HepG2 (cell line): ENCODE results near the gene ATP8A2. TPM values are rescaled to one million over a fixed set of nuclear protein-coding genes. Genes with fewer than 3 reads are reported as not detected.

Source experiments
- ATAC-seq: fragments of 200-7000 bp; cut with Tn5 transposase; 3 replicates; pipeline ENCODE4 v1.9.1; 2020; ENCODE audit warnings: mild to moderate bottlenecking, moderate library complexity
- BruUV-seq: library from RNA; stranded (reverse); fragments of 400-500 nt; replicated peaks from 2 replicates; lab custom pipeline; 2021; lab: Mats Ljungman, UMichigan
- CTCF ChIA-PET: fragments of 300-600 bp; formaldehyde crosslinking; extraction: SDS; loops from one replicate; lab custom pipeline; 2021; ENCODE audit warnings: low total read pairs, inconsistent platforms, low intra/inter-chr PET ratio; lab: Yijun Ruan, JAX
- POLR2A ChIA-PET: fragments of 350-600 bp; sonication (Branson Sonifier 250); formaldehyde crosslinking; loops from one replicate; lab custom pipeline; 2020; ENCODE audit warnings: antibody characterized with exemption, inconsistent platforms; lab: Yijun Ruan, JAX
- DNase-seq: peaks from one replicate; pipeline ENCODE4 v3.0.0-alpha.2; 2015; ENCODE audit warnings: low spot score
- FAIRE-seq: peaks from 3 replicates; lab custom pipeline; 2011; peaks lifted over from hg19 to GRCh38; lab: Jason Lieb, UNC
- H2AFZ ChIP-seq: one replicate; pipeline ENCODE4 v1.6.1; 2011; ENCODE audit warnings: low read length, inconsistent platforms
- H3K27ac ChIP-seq: fragments of 300-600 bp; 3 replicates; pipeline ENCODE4 v1.8.0; 2011; ENCODE audit warnings: mixed run types, mild to moderate bottlenecking, mixed read lengths, low read length, inconsistent platforms; ENCODE audit not compliant: insufficient read depth; ENCODE audit errors: extremely low read length
- H3K27me3 ChIP-seq, 2 experiments: fragments of 200-600 bp in 1 of 2; 2 replicates in 1 of 2; 3 replicates in 1 of 2; pipeline versions ENCODE4 v1.6.0 to v1.8.0; 2011; ENCODE audit warnings: low read length in 2 of 2, mild to moderate bottlenecking in 2 of 2, moderate library complexity in 2 of 2, inconsistent platforms in 1 of 2; ENCODE audit not compliant: insufficient read depth in 2 of 2, control insufficient read depth in 1 of 2
- H3K36me3 ChIP-seq, 2 experiments: fragments of 200-600 bp in 1 of 2; replicated peaks in 1 of 2; 2 replicates in 1 of 2; 3 replicates in 1 of 2; pipeline versions ENCODE4 v1.5.1 to v1.8.0; 2011; ENCODE audit warnings: low read length in 2 of 2, inconsistent platforms in 1 of 2; ENCODE audit not compliant: insufficient read depth in 2 of 2, control insufficient read depth in 1 of 2
- H3K4me1 ChIP-seq: 2 replicates; pipeline ENCODE4 v1.5.1; 2012; ENCODE audit warnings: low read length, inconsistent platforms; ENCODE audit not compliant: insufficient read depth
- H3K4me2 ChIP-seq: 2 replicates; pipeline ENCODE4 v1.6.0; 2011; ENCODE audit warnings: low read depth, low read length, inconsistent platforms
- H3K4me3 ChIP-seq, 3 experiments: fragments of 200-600 bp in 1 of 3; sonication (generic), shearing (Covaris generic) in 1 of 3; replicated peaks in 1 of 3; 2 replicates each; pipeline ENCODE4 v1.5.1; 2011 to 2016; ENCODE audit warnings: low read length in 3 of 3, inconsistent platforms in 2 of 3, low read depth in 2 of 3, mild to moderate bottlenecking in 2 of 3, control low read depth in 1 of 3, mixed read lengths in 1 of 3; ENCODE audit not compliant: insufficient read depth in 1 of 3
- H3K79me2 ChIP-seq: one replicate; pipeline ENCODE4 v1.6.1; 2011; ENCODE audit warnings: low read length, inconsistent platforms; ENCODE audit not compliant: insufficient read depth
- H3K9ac ChIP-seq: 2 replicates; pipeline ENCODE4 v1.6.0; 2011; ENCODE audit warnings: mild to moderate bottlenecking, low read depth, low read length, inconsistent platforms; ENCODE audit not compliant: insufficient read depth
- H3K9me3 ChIP-seq: 2 replicates; pipeline ENCODE4 v1.5.1; 2012; ENCODE audit warnings: mild to moderate bottlenecking, low read length
- H4K20me1 ChIP-seq: 2 replicates; pipeline ENCODE4 v1.6.0; 2011; ENCODE audit warnings: inconsistent platforms, mild to moderate bottlenecking, low read length, moderate library complexity; ENCODE audit not compliant: insufficient read depth
- CAMTA2 ChIP-seq: sonication (generic); formaldehyde crosslinking; IDR thresholded peaks from 2 replicates; pipeline ENCODE4 v1.4.0; 2020; ENCODE audit warnings: mild to moderate bottlenecking, missing genetic modification reagents, borderline replicate concordance
- ESRRA ChIP-seq: sonication (generic); formaldehyde crosslinking; IDR thresholded peaks from 2 replicates; pipeline ENCODE4 v1.5.1; 2020; ENCODE audit warnings: mild to moderate bottlenecking, low read depth, missing genetic modification reagents
- GPBP1L1 ChIP-seq: sonication (generic); formaldehyde crosslinking; IDR thresholded peaks from 2 replicates; pipeline ENCODE4 v1.5.0; 2020; ENCODE audit warnings: mild to moderate bottlenecking, missing genetic modification reagents
- MAFK ChIP-seq, 2 experiments: IDR thresholded peaks in 1 of 2; conservative IDR thresholded peaks in 1 of 2; 2 replicates each; pipeline ENCODE4 v1.6.1; 2011; ENCODE audit warnings: improper control_type of control experiment in 2 of 2, low read length in 2 of 2
- MEIS1 ChIP-seq: sonication (generic); formaldehyde crosslinking; IDR thresholded peaks from 2 replicates; pipeline ENCODE4 v1.9.0; 2021; ENCODE audit warnings: mild to moderate bottlenecking, missing genetic modification reagents, moderate library complexity, borderline replicate concordance
- MEIS2 ChIP-seq: sonication (generic); formaldehyde crosslinking; IDR thresholded peaks from 2 replicates; pipeline ENCODE4 v1.9.0; 2021; ENCODE audit warnings: mild to moderate bottlenecking, missing genetic modification reagents
- SNAPC2 ChIP-seq: sonication (generic); formaldehyde crosslinking; IDR thresholded peaks from 2 replicates; pipeline ENCODE4 v1.8.1; 2022; ENCODE audit warnings: mild to moderate bottlenecking, missing genetic modification reagents
- ZBTB43 ChIP-seq: sonication (generic); formaldehyde crosslinking; conservative IDR thresholded peaks from 2 replicates; pipeline ENCODE4 v1.4.0; 2020; ENCODE audit warnings: missing genetic modification reagents
- ZNF362 ChIP-seq: sonication (generic); formaldehyde crosslinking; IDR thresholded peaks from 2 replicates; pipeline ENCODE4 v1.4.0; 2020; ENCODE audit warnings: missing genetic modification reagents, mild to moderate bottlenecking, borderline replicate concordance
- ZNF570 ChIP-seq: sonication (generic); formaldehyde crosslinking; IDR thresholded peaks from 2 replicates; pipeline ENCODE4 v1.4.0; 2020; ENCODE audit warnings: mild to moderate bottlenecking, missing genetic modification reagents, borderline replicate concordance
- ZNF615 ChIP-seq: sonication (generic); formaldehyde crosslinking; IDR thresholded peaks from 2 replicates; pipeline ENCODE4 v1.5.0; 2020; ENCODE audit warnings: mild to moderate bottlenecking, missing genetic modification reagents, borderline replicate concordance
- ZNF644 ChIP-seq: IDR thresholded peaks from 2 replicates; pipeline ENCODE4 v1.6.1; 2016; ENCODE audit warnings: low read depth
- ZNF777 ChIP-seq: sonication (generic); formaldehyde crosslinking; IDR thresholded peaks from 2 replicates; pipeline ENCODE4 v1.4.0; 2020; ENCODE audit warnings: missing genetic modification reagents
- ZSCAN31 ChIP-seq: sonication (generic); formaldehyde crosslinking; IDR thresholded peaks from 2 replicates; pipeline ENCODE4 v1.5.0; 2020; ENCODE audit warnings: low read depth, mild to moderate bottlenecking, missing genetic modification reagents
- WGBS: methylation state at CpG from one replicate; pipeline ENCODE4 v1.1.6; 2017; ENCODE audit warnings: low lambda C conversion rate; 5-methylcytosine and 5-hydroxymethylcytosine counted together
- in situ Hi-C: cut with HindIII; loops from 2 replicates; pipeline ENCODE4 v1.10.0; 2017; ENCODE audit warnings: low pct_unique_long_range_greater_than_20kb; ENCODE audit not compliant: extremely low pct_ligation_motif_present
- intact Hi-C: fragments of 100-400 bp; cut with micrococcal nuclease; formaldehyde crosslinking; loops from one replicate; pipeline ENCODE4 v1.10.0; 2022; ENCODE audit not compliant: unreplicated experiment
- polyA plus RNA-seq, 8 experiments: library from polyadenylated mRNA; depleted of rRNA in 3 of 8; stranded (reverse) in 7 of 8; unstranded in 1 of 8; fragments of >200 nt; fragmentation: Illumina TruSeq in 4 of 8; extraction: Trizol in 4 of 8; gene quantifications; 2 replicates each; pipeline versions ENCODE4 v1.2.1 to v1.2.3, GENCODE V29; 2011 to 2016; ENCODE audit warnings: low read depth in 4 of 8, missing spikeins in 1 of 8, mixed read lengths in 1 of 8; ENCODE audit not compliant: insufficient read depth in 1 of 8
- total RNA-seq, 5 experiments: library from RNA; depleted of rRNA; stranded (reverse); fragments of >200 nt; fragmentation: Illumina TruSeq; extraction: Trizol; gene quantifications; 2 replicates each; pipeline ENCODE4 v1.2.3, GENCODE V29; 2016; ENCODE audit warnings: low read depth in 1 of 5

The ATP8A2 gene
- total and polyA plus RNA-seq, 2 of the 13 experiments (the other 11 are each of a cell fraction or from before 2014, with no cell fraction given): 0.09 TPM; not detected in 1

GRCh38 chr13:25945596-25945995 is 573.8 kb downstream of the ATP8A2 start:
- FAIRE-seq (no peak), DNase-seq (no peak), ATAC-seq (no peak)
- ChIA-PET POLR2A (no interaction called here), CTCF (no interaction called here)
- H2AFZ ChIP-seq: no peak overlapping the region
- BruUV-seq: no TSS peak
- TF ChIP-seq ZNF362 (CRISPR knock-in tag) (no peak), MEIS2 (CRISPR knock-in tag) (no peak), CAMTA2 (no peak)
- no peaks in the 10 kb centered on the region for H4K20me1 ChIP-seq
- H3K27me3 ChIP-seq: no peaks in the 10 kb centered on the region; a peak in 1 of 5 replicates
- WGBS: 6% methylated on average over 7 of the region's 7 CpGs
- in situ Hi-C loops: no loop called here
- H3K9me3 ChIP-seq: no peaks in the 10 kb centered on the region
- H3K27ac ChIP-seq: no peak overlapping the region
- no peak overlapping the region for H3K4me2 ChIP-seq
- no peaks in the 10 kb centered on the region for H3K79me2 ChIP-seq
- H3K4me3 ChIP-seq: no peak overlapping the region
- intact Hi-C loops: no loop called here
- no peaks in the 10 kb centered on the region for H3K36me3 ChIP-seq
- H3K4me1 ChIP-seq: no peaks in the 10 kb centered on the region
- no peak overlapping the region for H3K9ac ChIP-seq

GRCh38 chr13:25946321-25946720 is 574.5 kb downstream of the ATP8A2 start:
- ATAC-seq (no peak), FAIRE-seq (no peak), DNase-seq (no peak)
- no peaks in the 10 kb centered on the region for H3K36me3 ChIP-seq
- H3K27ac ChIP-seq: no peak overlapping the region
- WGBS: 3% methylated on average over 6 of the region's 6 CpGs
- H3K4me2 ChIP-seq: no peak overlapping the region
- H3K9me3 ChIP-seq: no peaks in the 10 kb centered on the region
- CTCF ChIA-PET: no interaction called here
- no peaks in the 10 kb centered on the region for H3K4me1 ChIP-seq
- in situ Hi-C loops: no loop called here
- no peak overlapping the region for H2AFZ ChIP-seq
- POLR2A ChIA-PET: no interaction called here
- no peaks in the 10 kb centered on the region for H3K79me2 ChIP-seq
- H3K9ac ChIP-seq: no peak overlapping the region
- no peaks in the 10 kb centered on the region for H3K27me3 ChIP-seq
- no peaks in the 10 kb centered on the region for H4K20me1 ChIP-seq
- H3K4me3 ChIP-seq: no peak overlapping the region
- no TSS peak for BruUV-seq
- intact Hi-C loops: no loop called here
- TF ChIP-seq ESRRA (CRISPR knock-in tag): no peak
- TF ChIP-seq MAFK (conservative IDR thresholded peaks at IDR 0.05 in 1 of 2, IDR thresholded peaks at IDR 0.05 in 1 of 2; ENCODE audit: low read length in 2 of 2): no peak
- no peak for TF ChIP-seq ZSCAN31 (CRISPR knock-in tag)
- TF ChIP-seq SNAPC2 (CRISPR knock-in tag): no peak
- TF ChIP-seq ZBTB43: no peak
- TF ChIP-seq ZNF570 (CRISPR knock-in tag): no peak
- TF ChIP-seq MEIS1: no peak
- TF ChIP-seq ZNF644: no peak
- TF ChIP-seq ZNF615 (CRISPR knock-in tag): no peak
- no peak for TF ChIP-seq GPBP1L1 (CRISPR knock-in tag)
- no peak for TF ChIP-seq ZNF777 (CRISPR knock-in tag)
